ENCODE measurements around the gene FURIN. TPM values are rescaled to one million over a fixed set of nuclear protein-coding genes. Genes with fewer than 3 reads are reported as not detected.

FURIN gene
- total and polyA plus RNA-seq, 2 of the 8 experiments (the other 6 are each of a cell fraction or from before 2014, with no cell fraction given), result 15.8 to 32.1 TPM

DNA sequence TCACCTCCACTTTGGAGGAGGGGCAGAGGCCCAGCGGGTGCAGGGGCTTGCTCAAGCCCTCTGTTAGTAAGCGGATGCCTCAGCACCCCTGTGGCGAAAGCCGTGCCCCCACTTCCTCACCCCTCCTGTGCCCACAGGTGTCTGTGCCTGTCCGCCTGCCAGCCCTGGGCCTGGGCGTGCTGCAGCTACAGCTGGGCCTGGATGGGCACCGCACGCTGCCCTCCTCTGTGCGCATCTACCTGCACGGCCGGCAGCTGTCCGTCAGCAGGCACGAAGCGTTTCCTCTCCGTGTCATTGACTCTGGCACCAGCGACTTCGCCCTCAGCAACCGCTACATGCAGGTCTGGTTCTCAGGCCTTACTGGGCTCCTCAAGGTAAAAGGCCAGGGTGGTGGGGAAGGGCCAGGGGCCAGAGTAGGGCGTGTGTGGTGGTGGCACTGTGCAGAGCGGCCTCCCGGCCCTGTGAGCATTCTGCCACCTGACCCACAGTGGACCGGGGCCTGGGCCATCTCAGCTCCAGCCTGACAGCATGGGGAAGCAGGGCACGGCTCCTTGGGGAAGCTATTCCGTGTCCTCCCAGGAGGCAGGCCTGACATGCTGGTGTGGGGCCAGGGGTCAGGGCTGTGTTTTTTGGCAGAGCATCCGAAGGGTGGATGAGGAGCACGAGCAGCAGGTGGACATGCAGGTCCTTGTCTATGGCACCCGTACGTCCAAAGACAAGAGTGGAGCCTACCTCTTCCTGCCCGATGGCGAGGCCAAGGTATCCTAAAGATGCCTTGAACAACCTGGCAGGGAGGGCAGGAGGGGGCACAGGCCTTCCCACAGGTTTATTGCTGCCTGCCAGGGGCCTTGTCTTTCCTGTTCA lies 43.8 kb downstream of the FURIN start:
- no peaks in the 10 kb centered on the region for H3K23me2 ChIP-seq (ENCODE audit: low read depth, low read length)
- no peak overlapping the region for H3K9ac ChIP-seq (replicated peaks in 1 of 4; ENCODE audit: extremely low read depth in 1 of 4, low read depth in 3 of 4, low read length in 3 of 4)
- no peak overlapping the region for H3K23ac ChIP-seq (ENCODE audit: insufficient read length)
- H3K9me3 ChIP-seq (ENCODE audit: insufficient read depth in 2 of 2, low read depth in 1 of 2, low read length in 1 of 2), result no peaks in the 10 kb centered on the region
- H4K8ac ChIP-seq (ENCODE audit: extremely low read depth, insufficient read depth, low read length), result no peak overlapping the region
- no peak overlapping the region for H2AFZ ChIP-seq (ENCODE audit: low read length)
- no peak overlapping the region for H4K91ac ChIP-seq (replicated peaks; ENCODE audit: insufficient read length, low read length)
- H3K56ac ChIP-seq (replicated peaks; ENCODE audit: insufficient read length, low read depth, low read length), result no peak overlapping the region
- 94% methylated on average over 30 of the region's 30 CpGs; no CpG with 5 or more reads in 1 of the 2 experiments for WGBS, 2 experiments (ENCODE audit: extremely low coverage in 1 of 2, insufficient coverage in 1 of 2, insufficient read length in 1 of 2, insufficient replicate concordance in 2 of 2, low coverage in 1 of 2, low lambda C conversion rate in 2 of 2, missing lambda C conversion rate in 1 of 2)
- POLR2A ChIA-PET (ENCODE audit: partially characterized antibody), result interaction anchor here (0.9 kb wide), 1 partner anchor 8 kb away, joined by 3 read pairs; no protein-coding TSS in a partner anchor
- no peaks in the 10 kb centered on the region; a peak in 3 of 8 replicates for H3K36me3 ChIP-seq (ENCODE audit: control insufficient read depth in 2 of 4, insufficient read depth in 4 of 4, low read length in 3 of 4)
- H3K79me1 ChIP-seq (ENCODE audit: low read depth, low read length), result no peaks in the 10 kb centered on the region
- no peaks in the 10 kb centered on the region for H3K79me2 ChIP-seq (ENCODE audit: control insufficient read depth in 1 of 2, insufficient read depth in 2 of 2, low read length in 2 of 2)
- H3K4me1 ChIP-seq (replicated peaks in 1 of 4; ENCODE audit: control insufficient read depth in 3 of 4, insufficient read depth in 4 of 4, low read length in 3 of 4), result peaks cover 0 to 2% (median 0%) of the 10 kb centered on the region in 4 experiments; a peak in 2 of 7 replicates
- no peak overlapping the region for H2BK5ac ChIP-seq (ENCODE audit: low read depth, low read length)
- no peak overlapping the region for H3K4me2 ChIP-seq (ENCODE audit: insufficient read depth in 1 of 2, low read depth in 2 of 2, low read length in 2 of 2)
- DNase-seq (ENCODE audit: low read depth in 1 of 2, low spot score in 2 of 2), result no peak
- H3K18ac ChIP-seq (ENCODE audit: extremely low read depth, low read length), result no peak overlapping the region
- H2BK12ac ChIP-seq (ENCODE audit: low read depth, low read length), result no peak overlapping the region
- FAIRE-seq, result no peak
- H4K5ac ChIP-seq (ENCODE audit: insufficient read length, low read depth, low read length), result no peak overlapping the region
- CTCF ChIA-PET (ENCODE audit: partially characterized antibody), result interaction anchor here (0.6 to 1.9 kb wide), 4 partner anchors 14 to 357 kb away, joined by 3 to 6 read pairs (median 4); no protein-coding TSS in a partner anchor
- no peaks in the 10 kb centered on the region for H3K27me3 ChIP-seq (replicated peaks in 1 of 4; ENCODE audit: control insufficient read depth in 3 of 4, extremely low read depth in 1 of 4, insufficient read depth in 3 of 4, low read length in 3 of 4)
- no peak overlapping the region for H3K14ac ChIP-seq (ENCODE audit: insufficient read length)
- H3K4me3 ChIP-seq (ENCODE audit: extremely low read depth in 1 of 4, insufficient read depth in 2 of 4, low read depth in 3 of 4, low read length in 4 of 4), result no peak overlapping the region
- H2AK5ac ChIP-seq (ENCODE audit: low read depth, low read length), result no peak overlapping the region
- no peak overlapping the region for H2BK20ac ChIP-seq (ENCODE audit: low read length)
- H2BK15ac ChIP-seq (ENCODE audit: low read length), result no peak overlapping the region
- H4K20me1 ChIP-seq (replicated peaks in 1 of 2; ENCODE audit: control insufficient read depth in 1 of 2, insufficient read depth in 2 of 2, low read length in 2 of 2), result peaks cover 2 to 3% of the 10 kb centered on the region in 2 experiments
- no peak overlapping the region for H2BK120ac ChIP-seq (replicated peaks; ENCODE audit: low read depth, low read length)
- TF ChIP-seq SIN3A (conservative IDR thresholded peaks at IDR 0.05 in 1 of 2, IDR thresholded peaks at IDR 0.05 in 1 of 2; ENCODE audit: low read depth in 1 of 2, low read length in 2 of 2) (no peak), GABPA (IDR thresholded peaks at IDR 0.05; ENCODE audit: borderline replicate concordance, insufficient read depth, low read length) (no peak), FOSL1 (IDR thresholded peaks at IDR 0.05; ENCODE audit: insufficient read depth, low read depth, low read length) (no peak)
- no peak overlapping the region for H3K27ac ChIP-seq (ENCODE audit: low read depth, low read length)
- no peak overlapping the region for H3K4ac ChIP-seq (replicated peaks; ENCODE audit: insufficient read length, low read depth, low read length)

Measured in H1 (cell line).